K562 (cell line): ENCODE data around the gene OVCA2. TPM values are rescaled to one million over a fixed set of nuclear protein-coding genes. Genes with fewer than 3 reads are reported as not detected.

Experiments
- CC2D1A ChIP-seq: fragments of 450-650 bp; IDR thresholded peaks from 2 replicates; pipeline ENCODE4 v1.6.1; 2017; ENCODE audit warnings: mild to moderate bottlenecking
- CEBPZ ChIP-seq: fragments of 150-350 bp; IDR thresholded peaks from 2 replicates; pipeline ENCODE4 v1.6.1; 2014; ENCODE audit warnings: low read depth, mild to moderate bottlenecking, low read length, borderline replicate concordance
- CXXC5 ChIP-seq: fragments of 250-450 bp; sonication (Bioruptor Pico); IDR thresholded peaks from 2 replicates; pipeline ENCODE4 v1.8.0; 2022; ENCODE audit warnings: inconsistent platforms, mild to moderate bottlenecking, moderate library complexity
- DIDO1 ChIP-seq: fragments of 450-650 bp; IDR thresholded peaks from 2 replicates; pipeline ENCODE4 v1.6.1; 2016; ENCODE audit warnings: low read depth, missing biosample characterization, missing genetic modification characterization
- DPF2 ChIP-seq: fragments of 450-650 bp; IDR thresholded peaks from 2 replicates; pipeline ENCODE4 v1.6.1; 2016
- EHMT2 ChIP-seq: fragments of 450-650 bp; IDR thresholded peaks from 2 replicates; pipeline ENCODE4 v1.6.1; 2018; ENCODE audit warnings: antibody characterized with exemption
- ETV5 ChIP-seq: sonication (generic); formaldehyde crosslinking; IDR thresholded peaks from 2 replicates; pipeline ENCODE4 v1.4.0; 2020; ENCODE audit warnings: low read depth, mild to moderate bottlenecking, missing genetic modification reagents
- FOXK2 ChIP-seq, 2 experiments: fragments of 450-650 bp; IDR thresholded peaks in 1 of 2; conservative IDR thresholded peaks in 1 of 2; 2 replicates each; pipeline ENCODE4 v1.6.1; 2016; ENCODE audit warnings: low read depth in 2 of 2, mild to moderate bottlenecking in 1 of 2
- HEY1 ChIP-seq: fragments of 250-450 bp; sonication (Bioruptor Pico); IDR thresholded peaks from 2 replicates; pipeline ENCODE4 v1.5.0; 2020; ENCODE audit warnings: mild to moderate bottlenecking, moderate library complexity, borderline replicate concordance
- HMGXB4 ChIP-seq: sonication (generic); formaldehyde crosslinking; IDR thresholded peaks from 2 replicates; pipeline ENCODE4 v1.8.1; 2023; ENCODE audit warnings: mild to moderate bottlenecking, missing genetic modification reagents
- HNRNPH1 ChIP-seq: fragments of 200-400 bp; formaldehyde crosslinking; optimal IDR thresholded peaks from 2 replicates; pipeline ENCODE3; 2017; ENCODE audit warnings: low read depth, mild to moderate bottlenecking, low read length, moderate library complexity
- L3MBTL2 ChIP-seq: fragments of 450-650 bp; IDR thresholded peaks from 2 replicates; pipeline ENCODE4 v1.6.1; 2016; ENCODE audit warnings: mild to moderate bottlenecking, moderate library complexity
- MTA2 ChIP-seq: fragments of 450-650 bp; IDR thresholded peaks from 2 replicates; pipeline ENCODE4 v1.6.1; 2016; ENCODE audit warnings: low read depth
- PHF20 ChIP-seq: fragments of 450-650 bp; IDR thresholded peaks from 2 replicates; pipeline ENCODE4 v1.6.1; 2018; ENCODE audit not compliant: partially characterized antibody
- SMAD3 ChIP-seq: fragments of 450-650 bp; formaldehyde crosslinking; conservative IDR thresholded peaks from 2 replicates; pipeline ENCODE4 v1.4.0; 2020; ENCODE audit warnings: mild to moderate bottlenecking
- SNIP1 ChIP-seq: fragments of 450-650 bp; IDR thresholded peaks from 2 replicates; pipeline ENCODE4 v1.7.1; 2017; ENCODE audit warnings: low read depth, mild to moderate bottlenecking
- SP1 ChIP-seq: sonication (generic); formaldehyde crosslinking; IDR thresholded peaks from 2 replicates; pipeline ENCODE4 v1.8.1; 2022; ENCODE audit warnings: mild to moderate bottlenecking, missing genetic modification reagents
- SUPT5H ChIP-seq: fragments of 450-650 bp; IDR thresholded peaks from 2 replicates; pipeline ENCODE4 v1.6.1; 2016
- VEZF1 ChIP-seq: fragments of 200-800 bp; sonication (Bioruptor generic); IDR thresholded peaks from 2 replicates; pipeline ENCODE4 v1.6.1; 2017; ENCODE audit warnings: missing genetic modification characterization, missing compliant biosample characterization
- ZBTB9 ChIP-seq: fragments of 450-650 bp; formaldehyde crosslinking; IDR thresholded peaks from 2 replicates; pipeline ENCODE4 v1.4.0; 2020; ENCODE audit warnings: mild to moderate bottlenecking, moderate library complexity
- ZC3H11A ChIP-seq: IDR thresholded peaks from 2 replicates; pipeline ENCODE4 v1.6.1; 2012; ENCODE audit warnings: low read depth, low read length, improper control_type of control experiment
- ZNF436 ChIP-seq: fragments of 250-450, 450-650 bp; sonication (Bioruptor Pico); formaldehyde crosslinking; IDR thresholded peaks from 2 replicates; pipeline ENCODE4 v1.7.0; 2020; ENCODE audit warnings: mild to moderate bottlenecking
- polyA plus RNA-seq, 8 experiments: library from polyadenylated mRNA; depleted of rRNA in 4 of 8; stranded (reverse) in 5 of 8; unstranded in 3 of 8; fragments of >200 nt; fragmentation: Nextera tagmentation in 2 of 8; fragmentation: Illumina TruSeq in 1 of 8; extraction: Ambion mirVana in 2 of 8; extraction: Trizol in 1 of 8; gene quantifications; 2 replicates each; pipeline versions ENCODE4 v1.2.1 to v1.2.3, GENCODE V29; 2011 to 2014; ENCODE audit warnings: inconsistent platforms in 1 of 8, missing spikeins in 1 of 8
- total RNA-seq, 7 experiments: library from RNA; depleted of rRNA in 6 of 7; stranded (reverse); fragments of >200 nt in 6 of 7; fragmentation: Illumina TruSeq in 2 of 7; extraction: Trizol in 2 of 7; gene quantifications; 2 replicates each; pipeline versions ENCODE4 v1.2.1 to v1.2.3, GENCODE V29; 2011 to 2021; ENCODE audit warnings: low replicate concordance in 1 of 7

The OVCA2 gene
- total and polyA plus RNA-seq, 9 of the 15 experiments (the other 6 are each of a cell fraction or from before 2014, with no cell fraction given) = 3.0 to 23.7 (median 14.1) TPM

GRCh38 chr17:2029911-2030778, 11.7 kb upstream of the OVCA2 start, which contains the start of gene DPH1 (continued):
- no peak for TF ChIP-seq CEBPZ
- TF ChIP-seq DIDO1 (tag) = peak; percentile 35; the same call in 1 of the 2 replicates
- peak; percentile 65 for TF ChIP-seq SUPT5H
- no peak for TF ChIP-seq CC2D1A
- peak; percentile 52 for TF ChIP-seq PHF20
- peak; percentile 80; the same call in 1 of the 2 replicates for TF ChIP-seq ZBTB9 (CRISPR knock-in tag)
- no peak for TF ChIP-seq HNRNPH1
- TF ChIP-seq HEY1 (CRISPR knock-in tag) = no peak
- TF ChIP-seq SP1 (CRISPR knock-in tag) = peak; percentile 97
- TF ChIP-seq FOXK2 (conservative IDR thresholded peaks at IDR 0.05 in 1 of 2, IDR thresholded peaks at IDR 0.05 in 1 of 2; ENCODE audit: low read depth in 2 of 2) = peak; percentile 32 to 80; a peak in 3 of 4 replicates
- TF ChIP-seq L3MBTL2 = peak; percentile 86
- peak; percentile 92 for TF ChIP-seq VEZF1 (CRISPR knock-in tag)
- no peak for TF ChIP-seq SNIP1
- peak; percentile 54; the same call in 1 of the 2 replicates for TF ChIP-seq ETV5 (CRISPR knock-in tag)
- no peak for TF ChIP-seq ZNF436 (CRISPR knock-in tag)
- TF ChIP-seq ZC3H11A = no peak
- no peak for TF ChIP-seq DPF2
- TF ChIP-seq EHMT2 = no peak
- peak; percentile 42 for TF ChIP-seq CXXC5 (CRISPR knock-in tag)
- no peak for TF ChIP-seq HMGXB4
- no peak for TF ChIP-seq SMAD3 (CRISPR knock-in tag)
- no peak for TF ChIP-seq MTA2
